Measurements from ENCODE around the gene ABCB11. TPM values are rescaled to one million over a fixed set of nuclear protein-coding genes. Genes with fewer than 3 reads are reported as not detected.

ABCB11 gene
- total and polyA plus RNA-seq, 8 donors = 0.18 to 0.58 TPM; not detected in 6

DNA sequence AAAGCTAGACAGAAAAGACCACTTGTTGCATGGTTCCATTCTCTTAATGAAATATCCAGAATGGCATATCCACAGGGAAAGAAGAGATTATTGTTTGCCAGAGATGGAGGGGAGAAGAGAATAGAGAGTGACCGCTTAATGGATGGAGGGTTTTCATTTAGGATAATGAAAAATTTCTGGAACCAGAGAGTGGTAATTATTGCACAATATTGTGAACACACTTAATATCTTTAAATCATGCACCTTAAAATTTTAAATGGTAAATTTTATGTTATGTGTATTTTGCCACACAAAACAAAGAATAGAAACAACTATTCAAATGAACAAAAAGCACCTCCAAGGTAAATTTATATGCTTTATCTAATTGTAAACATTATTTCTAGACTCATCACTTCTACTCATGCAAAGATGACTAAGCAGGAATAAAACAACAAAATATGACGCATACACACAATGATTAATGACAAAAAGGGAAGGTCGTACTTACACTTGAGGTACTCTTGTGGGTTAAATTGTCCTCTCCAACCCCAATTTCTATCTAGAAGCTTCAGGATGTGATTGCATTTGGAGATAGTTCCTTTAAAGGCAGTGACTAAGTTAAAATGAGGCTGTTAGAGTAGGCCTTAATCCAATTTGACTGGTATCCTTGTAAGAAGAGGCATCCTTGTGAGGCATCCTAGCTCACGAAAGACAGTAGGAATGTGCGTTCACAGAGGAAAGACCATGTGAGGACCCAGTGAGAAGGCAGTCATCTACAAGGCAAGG lies 19.5 kb upstream of the ABCB11 start:
- Histone ChIP-seq H3K4me1 (no peaks in the 10 kb centered on the region), H3K27ac (no peak overlapping the region), H3K36me3 (no peaks in the 10 kb centered on the region), H3K27me3 (no peaks in the 10 kb centered on the region), H3K4me3 (no peak overlapping the region), H3K9me3 (peaks cover 0 to 28% (median 20%) of the 10 kb centered on the region in 4 donors)
- intact Hi-C loops (cut with DNase I; ENCODE audit: low total_unique reads) = no loop called here
- TF ChIP-seq EP300 (IDR thresholded peaks at IDR 0.05) (no peak), POLR2A (IDR thresholded peaks at IDR 0.05) (no peak), CTCF (IDR thresholded peaks at IDR 0.05) (no peak), POLR2AphosphoS5 (IDR thresholded peaks at IDR 0.05) (no peak)
- DNase-seq = no peak
- 66 to 89% (median 84%) methylated on average over 5 of the region's 5 CpGs for WGBS, 5 donors

GRCh38 chr2:169049142-169049541 lies 18.0 kb upstream of the ABCB11 start:
- no peak for DNase-seq
- 55 to 80% (median 77%) methylated on average over 3 of the region's 3 CpGs for WGBS, 5 donors
- TF ChIP-seq POLR2A (IDR thresholded peaks at IDR 0.05) (no peak), CTCF (IDR thresholded peaks at IDR 0.05) (no peak), POLR2AphosphoS5 (IDR thresholded peaks at IDR 0.05) (no peak)
- Histone ChIP-seq H3K9me3 (peaks cover 0 to 16% (median 7%) of the 10 kb centered on the region in 4 donors), H3K27me3 (no peaks in the 10 kb centered on the region), H3K27ac (no peak overlapping the region), H3K36me3 (no peaks in the 10 kb centered on the region), H3K4me1 (no peaks in the 10 kb centered on the region), H3K4me3 (no peak overlapping the region)
- intact Hi-C loops (cut with DNase I; ENCODE audit: low total_unique reads) = no loop called here

- Histone ChIP-seq H3K27ac (peak overlapping the region in 1 of 5 donors; percentile 43), H3K9me3 (peaks cover 0 to 25% (median 15%) of the 10 kb centered on the region in 4 donors), H3K4me1 (no peaks in the 10 kb centered on the region), H3K4me3 (no peak overlapping the region), H3K36me3 (no peaks in the 10 kb centered on the region), H3K27me3 (no peaks in the 10 kb centered on the region)
- TF ChIP-seq CTCF (IDR thresholded peaks at IDR 0.05) (no peak), POLR2A (IDR thresholded peaks at IDR 0.05) (no peak), POLR2AphosphoS5 (IDR thresholded peaks at IDR 0.05) (no peak), EP300 (IDR thresholded peaks at IDR 0.05) (no peak)
- WGBS, 5 donors = 90 to 94% (median 92%) methylated on average over 1 to 2 of the region's 2 CpGs
- DNase-seq = no peak
- intact Hi-C loops (cut with DNase I; ENCODE audit: low total_unique reads) = no loop called here
Measured at GRCh38 chr2:169047256-169048250, 16.4 kb upstream of the ABCB11 start.

GRCh38 chr2:169046440-169047151 lies 15.5 kb upstream of the ABCB11 start:
- Histone ChIP-seq H3K27ac (peak overlapping the region in 1 of 5 donors; percentile 43), H3K4me1 (no peaks in the 10 kb centered on the region), H3K4me3 (no peak overlapping the region), H3K9me3 (peaks cover 0 to 33% (median 19%) of the 10 kb centered on the region in 4 donors), H3K27me3 (no peaks in the 10 kb centered on the region), H3K36me3 (no peaks in the 10 kb centered on the region)
- intact Hi-C loops (cut with DNase I; ENCODE audit: low total_unique reads) = no loop called here
- TF ChIP-seq EP300 (IDR thresholded peaks at IDR 0.05) = no peak
- 70 to 84% (median 73%) methylated on average over 4 of the region's 4 CpGs for WGBS, 5 donors
- peak in 1 of 2 donors; percentile 57 for DNase-seq

Measured in stomach (tissue), 9 donors.